AG08395 (cell line): Measurements from ENCODE around the gene ARSG.

ENCODE experiments used
- DNase-seq: peaks from one replicate; pipeline ENCODE4 v3.0.0; 2012; ENCODE audit warnings: mixed read lengths, low spot score

Gene ARSG

DNA sequence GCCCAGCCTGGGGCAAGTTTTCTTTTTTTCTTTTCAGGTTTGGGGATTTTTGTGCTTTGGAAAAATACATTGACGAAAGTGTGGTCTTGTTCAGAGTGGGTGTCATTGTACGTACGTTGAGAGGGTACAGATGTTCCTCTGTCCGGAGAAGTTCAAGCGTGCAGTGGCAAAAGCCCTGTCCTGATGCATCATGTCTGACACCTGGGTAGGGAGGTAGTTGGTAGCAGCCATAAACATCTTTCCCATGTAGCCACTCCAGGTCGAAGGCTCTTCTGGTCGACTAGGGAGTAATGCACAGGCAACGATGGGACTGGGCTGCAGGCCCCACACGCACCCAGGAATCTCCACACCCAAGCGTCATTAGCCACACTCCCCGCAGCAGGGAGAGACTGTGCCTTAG is 138.6 kb downstream of the ARSG start:
- DNase-seq: no peak

DNA sequence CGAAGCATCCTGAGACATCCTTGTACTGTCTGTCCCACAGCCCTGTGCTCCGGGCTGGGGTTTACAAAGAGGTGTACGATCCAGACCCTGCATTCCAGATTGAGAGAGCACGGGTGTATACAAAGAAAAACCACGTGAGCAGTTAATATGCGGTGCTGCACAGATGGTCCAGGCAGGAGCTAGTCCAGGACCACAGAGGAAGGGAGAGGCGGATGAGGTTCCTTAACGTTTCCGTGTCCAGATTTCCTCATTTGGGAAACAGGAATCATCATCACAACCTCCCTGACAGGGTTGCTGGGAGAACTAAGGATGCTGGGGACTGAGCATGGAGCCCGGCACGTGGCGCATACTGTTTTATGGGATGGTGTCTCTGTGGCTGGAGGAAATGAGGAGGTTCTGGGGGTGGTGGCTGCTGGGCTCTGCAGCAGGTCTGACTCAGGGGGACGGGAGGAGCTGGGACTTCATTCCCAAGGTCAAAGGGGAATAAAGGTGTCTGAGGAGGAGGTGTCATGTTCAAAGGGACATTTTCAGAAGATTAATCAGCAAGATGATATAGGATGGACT is 139.8 kb downstream of the ARSG start:
- DNase-seq: no peak

DNA sequence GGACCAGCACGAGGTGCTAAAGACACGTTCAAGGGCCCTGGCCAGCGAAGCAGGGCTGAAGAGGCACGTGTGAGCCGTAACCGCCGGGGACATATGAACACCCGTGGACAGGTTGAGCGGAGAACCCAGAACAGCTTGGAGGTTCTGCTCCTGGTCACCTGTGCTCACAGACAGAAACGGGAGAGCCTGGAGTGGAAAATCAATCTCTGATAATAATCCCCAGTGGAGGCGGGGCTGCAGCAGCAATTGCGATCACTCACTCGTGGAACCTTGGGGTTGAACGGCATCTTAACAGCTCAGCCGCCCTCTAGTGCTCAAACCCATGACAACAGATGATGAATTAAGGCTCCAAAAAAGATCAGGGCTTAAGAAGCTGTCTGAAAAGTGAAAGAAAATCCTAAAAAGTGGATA is 140.4 kb downstream of the ARSG start:
- peak; percentile 15 for DNase-seq

DNA sequence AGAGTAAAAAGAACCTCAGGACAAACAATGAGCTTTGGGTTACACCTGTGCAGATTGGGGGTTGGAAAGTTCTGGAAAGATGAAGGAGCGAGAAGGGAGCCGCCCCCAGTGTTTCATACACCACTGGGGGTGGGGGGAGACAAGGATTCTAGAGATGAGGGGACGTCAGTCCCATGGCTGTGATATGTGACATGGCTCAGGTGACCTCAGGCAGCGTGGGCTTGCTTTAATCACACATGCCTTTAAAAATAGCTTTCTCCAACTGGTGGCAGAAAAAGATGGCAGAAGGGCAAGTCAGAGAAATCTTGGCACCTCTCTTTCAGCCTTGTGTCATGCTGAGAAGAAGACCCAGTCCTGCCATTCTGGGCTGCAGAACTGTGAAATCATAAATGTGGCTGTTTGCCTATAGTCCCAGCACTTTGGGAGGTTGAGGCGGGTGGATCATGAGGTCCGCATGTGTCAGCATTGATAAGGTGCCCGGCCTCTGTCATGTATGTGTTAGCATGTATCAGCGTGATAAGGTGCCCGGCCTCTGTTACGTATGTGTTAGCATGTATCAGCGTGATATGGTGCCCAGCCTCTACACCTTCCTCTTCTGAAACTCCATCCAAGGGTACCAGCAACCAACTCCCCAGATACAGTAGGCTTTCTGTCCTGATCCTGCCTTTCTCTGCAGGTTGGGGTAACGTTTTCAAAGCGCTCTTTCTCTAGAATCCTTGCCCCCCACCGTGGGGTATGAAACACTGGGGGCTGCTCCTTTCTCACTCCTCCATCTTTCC is 141.0 kb downstream of the ARSG start:
- DNase-seq: no peak

DNA sequence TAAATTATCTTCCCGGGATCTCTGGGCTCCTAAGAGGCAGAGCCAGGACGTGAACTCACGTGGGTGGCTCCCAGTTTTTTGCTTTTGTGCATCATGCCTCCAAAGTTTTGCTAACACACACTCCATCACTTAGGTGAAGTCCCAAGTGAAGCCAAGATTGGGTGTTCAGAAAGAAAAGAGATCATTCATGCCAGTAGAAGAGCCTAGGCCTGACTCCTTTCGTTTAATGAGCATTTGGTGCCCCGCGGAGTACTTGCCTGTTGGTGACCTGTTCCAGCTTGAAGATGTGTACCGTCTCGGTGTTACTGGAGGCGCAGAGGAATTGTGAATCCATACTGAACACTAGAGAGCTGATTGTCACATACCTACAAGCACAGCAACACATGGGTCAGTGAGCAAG is 141.9 kb downstream of the ARSG start:
- no peak for DNase-seq

DNA sequence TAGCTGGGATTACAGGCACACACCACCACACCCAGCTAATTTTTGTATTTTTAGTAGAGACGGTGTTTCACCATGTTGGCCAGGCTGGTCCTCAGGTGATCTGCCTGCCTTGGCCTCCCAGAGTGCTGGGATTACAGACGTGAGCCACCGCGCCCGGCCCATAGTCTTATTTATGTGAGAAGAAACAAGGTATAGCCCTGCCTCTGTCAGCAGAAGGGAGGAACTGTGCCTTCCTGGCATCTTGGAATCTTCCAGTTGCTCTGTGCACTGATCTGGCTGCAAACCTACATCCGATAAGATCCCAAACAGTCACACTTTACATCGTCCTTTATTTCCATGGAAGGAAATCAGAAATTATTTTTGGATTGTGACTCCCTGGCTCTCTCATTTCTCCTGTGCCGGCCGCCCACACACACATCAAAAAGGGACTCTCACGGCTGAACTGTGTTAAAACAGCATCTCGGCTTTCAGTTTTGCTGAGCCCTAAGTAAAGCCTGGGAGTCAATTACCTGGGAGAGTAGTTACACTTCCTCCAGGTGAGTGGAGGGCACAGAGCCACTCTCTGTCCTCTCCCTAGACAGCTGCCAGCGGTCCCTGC is 142.7 kb downstream of the ARSG start:
- no peak for DNase-seq

DNA sequence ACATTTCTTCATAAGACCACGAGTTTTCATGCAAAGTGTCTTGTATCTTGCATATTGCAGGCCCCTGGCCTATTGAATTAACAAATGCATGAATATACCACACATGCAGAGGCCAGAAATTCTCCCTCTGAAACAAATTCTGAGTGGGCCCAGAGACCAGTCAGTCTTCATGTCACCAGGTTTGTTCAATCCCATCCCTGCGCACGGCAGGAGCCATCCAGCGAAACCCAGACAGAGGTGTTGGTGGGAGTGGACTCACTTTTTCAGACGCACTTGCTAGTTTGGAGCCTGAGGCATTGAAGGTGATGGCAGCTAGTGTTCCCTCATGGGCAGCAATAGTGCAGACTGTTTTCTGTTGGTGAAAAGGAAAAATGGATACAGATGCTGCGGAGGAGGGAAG is 144.1 kb downstream of the ARSG start:
- no peak for DNase-seq

DNA sequence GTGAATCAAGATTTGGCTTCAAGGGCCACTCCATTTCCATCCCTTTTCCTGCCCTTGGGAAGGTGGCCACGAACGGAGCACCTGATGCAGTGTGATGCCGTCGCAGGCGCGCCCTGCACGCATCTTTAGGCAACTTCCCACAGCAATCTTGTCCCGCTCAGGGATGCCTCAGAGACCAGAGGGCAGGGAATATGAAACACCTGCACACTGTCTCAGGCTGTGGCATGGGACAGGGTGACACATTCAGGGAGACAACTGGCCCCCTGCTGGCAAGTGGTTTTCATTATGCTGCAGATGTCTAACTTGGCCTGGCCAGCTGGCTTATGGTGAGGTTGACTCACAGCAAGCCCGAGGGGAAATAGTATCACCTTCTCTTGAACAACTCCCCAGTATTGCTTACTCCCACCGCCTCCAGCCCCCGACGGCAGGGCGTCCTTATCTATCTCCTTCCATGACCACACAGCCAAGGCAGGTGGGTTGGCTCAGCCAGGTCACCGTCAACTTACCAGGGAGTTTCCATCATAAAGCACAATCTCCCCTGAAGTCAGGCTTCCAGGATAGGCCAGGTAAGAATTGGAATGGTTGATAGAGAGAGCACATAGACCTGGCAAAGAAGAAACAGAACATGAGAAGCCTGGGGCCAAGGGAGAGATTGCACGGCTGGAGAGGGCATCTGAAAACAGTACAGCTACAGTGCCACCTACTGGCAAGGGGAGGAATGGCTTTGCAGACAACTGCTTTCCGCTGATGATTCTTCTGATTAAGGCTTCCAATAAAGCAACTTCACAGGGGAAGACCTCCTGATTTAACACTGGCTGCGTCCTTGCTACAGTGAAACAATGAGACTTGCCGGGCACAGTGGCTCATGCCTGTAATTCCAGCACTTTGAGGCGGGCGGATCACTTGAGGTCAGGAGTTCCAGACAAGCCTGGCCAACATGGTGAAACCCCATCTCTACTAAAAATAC is 144.9 kb downstream of the ARSG start:
- DNase-seq: peak; percentile 77

DNA sequence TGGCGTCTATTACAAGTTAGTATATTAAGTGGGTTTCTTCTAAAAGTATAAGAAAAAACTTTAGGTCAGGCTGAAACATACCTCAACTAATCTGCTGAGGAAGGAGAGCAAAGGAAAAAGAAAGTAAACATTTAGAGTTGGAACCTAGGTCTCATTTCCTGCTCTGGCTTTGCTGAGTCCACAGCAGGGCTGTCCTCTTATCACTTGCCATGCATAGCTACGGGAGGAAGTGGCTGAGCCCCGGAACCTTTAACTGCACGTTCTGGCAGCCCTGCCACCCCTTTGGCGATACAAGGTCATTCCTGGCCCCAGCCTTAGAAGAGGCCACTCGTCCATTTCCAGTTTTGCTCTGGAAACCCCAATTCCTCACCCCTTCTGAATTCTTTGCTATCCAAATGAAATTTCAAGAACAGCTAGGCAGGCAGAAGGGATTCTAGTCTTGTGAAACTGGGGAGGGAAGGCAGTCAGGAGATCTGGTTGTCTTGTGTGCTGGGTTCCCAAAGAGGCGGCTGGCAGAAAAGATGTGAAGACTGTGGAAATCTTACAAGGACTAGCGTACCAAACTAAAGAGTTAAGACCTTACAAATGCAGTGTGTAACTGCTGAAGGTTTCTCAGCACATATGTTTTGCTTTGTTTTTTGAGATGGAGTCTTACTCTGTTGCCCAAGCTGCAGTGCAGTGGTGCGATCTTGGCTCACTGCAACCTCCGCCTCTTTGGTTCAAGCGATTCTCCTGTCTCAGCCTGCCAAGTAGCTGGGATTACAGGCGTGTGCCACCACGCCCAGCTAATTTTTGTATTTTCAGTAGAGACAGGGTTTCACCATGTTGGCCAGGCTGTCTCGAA is 146.9 kb downstream of the ARSG start:
- peak; percentile 17 for DNase-seq

DNA sequence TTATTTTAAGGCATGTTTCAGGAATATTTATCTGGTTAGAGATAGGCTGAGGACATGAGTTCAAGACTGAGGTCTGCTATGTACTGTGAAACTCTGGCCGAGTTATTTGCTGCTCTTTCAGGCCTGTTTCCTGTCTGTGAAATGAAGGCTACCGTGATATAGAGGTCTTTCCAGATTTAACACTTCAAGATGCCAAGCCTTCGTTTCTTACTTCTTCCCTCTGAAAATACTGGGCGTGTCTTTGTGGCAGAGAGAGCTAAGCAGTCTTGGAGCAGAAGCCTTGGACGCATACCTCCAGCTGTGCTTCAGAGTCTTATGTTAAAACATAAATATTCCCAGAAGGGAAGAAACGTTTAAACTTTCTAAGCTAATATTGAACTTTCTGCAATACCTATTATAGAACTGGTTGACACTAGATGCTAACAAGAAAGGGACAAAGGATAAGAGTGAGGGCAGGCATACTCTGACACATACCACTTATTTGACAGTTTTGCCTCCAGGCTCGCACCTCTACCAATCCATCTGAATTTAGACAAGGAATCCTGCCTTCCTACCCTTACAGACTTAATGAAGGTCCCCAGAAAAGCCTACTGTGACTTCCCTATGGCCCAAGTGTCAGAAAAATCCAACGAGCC is 148.5 kb downstream of the ARSG start:
- no peak for DNase-seq

DNA sequence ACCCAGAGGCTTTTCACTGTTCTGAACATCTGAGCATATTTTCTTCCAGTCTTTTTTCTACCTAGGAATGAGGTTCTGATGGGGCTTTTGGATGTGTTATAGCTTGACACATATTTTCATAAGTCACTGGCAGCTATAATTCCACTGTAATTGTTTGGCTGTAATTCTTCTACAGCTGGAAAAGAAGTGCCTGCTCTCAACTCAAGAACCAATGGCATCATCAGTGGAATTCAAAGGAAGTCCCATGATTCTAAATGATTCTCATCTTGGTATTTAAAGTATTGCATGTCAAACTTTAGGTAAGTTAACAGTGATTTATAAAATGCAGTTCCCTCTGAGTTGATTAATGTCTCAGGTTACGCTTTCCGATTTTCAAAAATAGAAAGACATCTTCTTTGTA is 149.2 kb downstream of the ARSG start:
- DNase-seq: no peak

DNA sequence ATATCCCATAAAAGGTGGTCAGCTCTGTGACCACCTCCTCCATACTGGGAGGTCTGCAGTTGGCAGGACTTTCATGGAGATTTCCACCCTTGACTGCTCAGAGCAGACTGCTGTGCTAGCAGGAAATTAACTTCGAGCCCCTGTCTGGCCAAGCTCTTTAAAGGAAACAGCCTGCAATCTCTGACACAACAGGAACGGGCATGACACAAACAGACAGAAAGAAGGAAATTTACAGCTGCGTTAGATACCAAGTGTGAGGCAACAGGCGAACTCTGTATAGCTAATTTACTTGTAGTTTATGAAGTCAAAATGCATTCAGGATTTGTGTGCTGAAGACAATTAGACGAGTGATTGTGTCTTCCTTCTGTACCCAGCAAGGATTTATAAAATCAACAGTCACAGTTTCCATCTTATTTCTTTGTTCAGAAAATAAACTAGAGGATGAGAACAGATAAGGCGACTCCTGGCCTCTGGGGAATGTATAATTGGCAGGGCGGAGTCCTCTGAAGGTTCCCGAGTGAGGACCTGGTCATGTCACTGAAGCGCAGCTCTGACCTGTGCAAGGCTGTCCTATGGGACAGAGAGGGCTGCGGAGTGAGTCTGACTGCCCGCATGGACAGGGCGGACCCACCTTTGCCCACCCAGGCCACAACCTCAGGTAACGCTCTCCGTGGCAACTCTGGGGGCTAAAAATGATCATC is 149.9 kb downstream of the ARSG start:
- no peak for DNase-seq

DNA sequence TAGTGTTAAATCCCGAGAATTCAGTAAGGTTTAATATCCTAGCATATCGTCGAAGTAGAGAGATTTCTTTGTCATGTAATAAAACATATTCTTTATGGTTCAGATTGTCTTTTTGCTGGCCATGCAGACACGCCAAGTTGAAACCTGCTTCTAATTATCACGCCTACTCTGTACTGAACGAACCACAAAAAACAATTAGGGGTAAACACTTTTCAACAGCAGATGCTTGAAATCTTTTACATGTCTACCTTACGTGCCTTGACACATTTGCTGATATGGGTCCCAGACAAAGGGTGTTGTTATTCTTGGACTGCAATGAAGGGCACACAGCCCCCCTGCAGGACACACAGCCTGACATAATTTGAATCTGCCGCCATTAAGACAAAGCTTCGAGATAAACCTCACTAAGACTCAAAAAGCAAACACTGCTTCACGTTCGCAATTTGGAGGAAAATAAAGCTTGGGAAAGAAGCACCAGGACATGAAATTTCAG is 152.7 kb downstream of the ARSG start:
- DNase-seq: no peak

DNA sequence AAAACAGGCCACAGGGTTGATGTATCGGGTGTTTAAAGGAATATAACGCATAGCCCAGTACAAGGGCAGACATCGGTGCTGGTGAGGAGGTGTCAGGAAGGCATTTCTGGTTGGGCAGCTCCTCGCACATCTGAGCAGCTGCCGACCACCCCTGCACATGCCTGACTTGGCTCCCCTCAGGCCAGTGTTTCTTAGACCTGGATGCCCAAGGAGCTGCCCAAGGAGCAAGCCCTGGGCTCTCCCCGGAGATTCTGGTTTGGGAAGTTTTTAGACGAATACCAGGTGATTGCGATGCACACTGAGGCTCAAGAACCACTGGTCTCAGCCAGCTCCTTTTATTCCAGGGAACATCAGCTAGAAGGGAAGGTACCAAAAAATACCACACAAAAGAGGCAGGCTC is 154.4 kb downstream of the ARSG start:
- DNase-seq: no peak

DNA sequence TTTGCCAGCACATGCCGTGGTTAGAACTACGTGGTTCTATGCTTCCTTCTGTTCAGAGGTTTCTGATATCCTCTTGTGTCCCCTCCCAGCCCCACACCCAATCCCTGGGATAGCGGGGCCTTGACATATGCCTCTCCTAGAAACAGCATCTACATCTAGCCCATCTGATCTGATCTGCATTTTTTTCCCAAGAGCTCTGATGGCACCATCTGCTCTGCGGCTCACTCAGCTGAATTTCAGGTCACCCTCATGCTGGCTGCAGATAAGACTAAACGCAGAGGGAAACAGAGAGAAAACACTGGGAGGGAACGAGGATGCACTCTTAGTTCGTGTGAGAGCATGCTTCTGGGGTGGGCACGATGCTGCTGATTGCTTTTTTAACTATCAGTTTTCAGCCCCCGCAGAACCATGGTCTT is 155.3 kb downstream of the ARSG start:
- no peak for DNase-seq

DNA sequence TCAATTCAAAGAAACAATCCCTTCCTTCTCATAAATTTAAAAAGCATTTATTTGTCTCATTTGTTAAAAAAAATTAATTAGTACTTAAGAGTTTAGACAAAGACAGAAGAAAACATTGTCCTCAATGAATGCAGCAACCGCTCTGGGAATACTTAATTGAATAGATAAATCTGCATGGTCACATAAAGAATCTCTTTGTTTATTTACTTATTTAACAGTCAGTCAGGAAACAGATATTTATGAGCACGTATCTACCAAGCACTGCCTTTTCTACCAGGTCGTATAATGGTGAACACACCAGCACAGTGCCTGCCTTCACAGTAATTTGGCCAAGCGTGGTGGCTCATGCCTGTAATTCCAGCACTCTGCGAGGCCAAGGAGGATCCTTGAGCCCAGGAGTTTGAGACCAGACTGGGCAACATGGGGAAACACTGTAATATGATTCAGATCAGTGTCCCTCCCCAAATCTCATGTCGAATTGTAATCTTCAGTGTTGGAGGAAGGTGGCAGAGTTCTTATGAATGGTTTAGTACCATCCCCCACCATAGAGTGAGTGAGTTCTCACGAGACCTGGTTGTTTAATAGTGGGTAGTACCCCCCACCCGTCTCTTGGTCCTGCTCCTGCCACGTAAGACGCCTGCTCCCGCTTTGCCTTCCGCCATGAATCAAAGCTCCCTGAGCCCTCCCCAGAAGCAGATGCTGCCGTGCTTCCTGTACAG is 157.9 kb downstream of the ARSG start:
- no peak for DNase-seq

DNA sequence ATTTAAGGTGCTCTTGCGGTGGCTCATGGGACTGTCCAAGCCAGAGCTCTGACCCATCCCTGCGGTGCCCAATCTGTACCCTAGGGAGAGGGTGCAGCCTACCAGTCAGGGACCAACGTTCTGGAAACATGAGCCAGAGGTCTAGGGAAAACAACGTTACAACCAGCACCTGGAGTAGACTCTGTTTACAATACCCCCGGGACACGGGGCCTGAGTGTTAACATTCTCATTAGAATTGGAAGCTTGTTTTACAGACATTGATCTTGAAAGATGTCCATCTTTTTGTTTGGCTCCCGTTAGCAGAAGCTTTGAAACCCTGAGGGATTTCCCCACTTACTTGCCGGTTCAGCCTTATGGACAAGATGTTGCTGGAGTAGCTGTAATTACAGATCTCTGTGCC is 159.1 kb downstream of the ARSG start:
- DNase-seq: no peak

DNA sequence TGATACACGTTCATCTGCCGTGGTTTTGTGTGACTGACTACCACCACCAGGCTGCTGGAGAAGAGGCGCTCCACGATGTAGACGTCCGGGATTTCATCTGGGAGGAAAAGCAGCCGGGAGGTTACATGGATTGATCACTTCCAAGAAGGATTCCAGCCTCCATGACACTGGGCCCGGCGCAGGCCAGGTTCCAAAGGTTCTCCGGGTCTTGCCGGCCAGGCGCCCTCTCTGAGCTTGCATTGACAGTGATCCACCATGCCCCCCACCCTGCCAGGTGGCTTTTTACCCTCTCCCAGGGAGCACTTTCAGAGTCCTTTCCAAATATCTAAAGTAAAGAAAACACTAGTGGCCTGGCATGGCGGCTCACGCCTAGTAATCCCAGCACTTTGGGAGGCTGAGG is 159.5 kb downstream of the ARSG start:
- no peak for DNase-seq

DNA sequence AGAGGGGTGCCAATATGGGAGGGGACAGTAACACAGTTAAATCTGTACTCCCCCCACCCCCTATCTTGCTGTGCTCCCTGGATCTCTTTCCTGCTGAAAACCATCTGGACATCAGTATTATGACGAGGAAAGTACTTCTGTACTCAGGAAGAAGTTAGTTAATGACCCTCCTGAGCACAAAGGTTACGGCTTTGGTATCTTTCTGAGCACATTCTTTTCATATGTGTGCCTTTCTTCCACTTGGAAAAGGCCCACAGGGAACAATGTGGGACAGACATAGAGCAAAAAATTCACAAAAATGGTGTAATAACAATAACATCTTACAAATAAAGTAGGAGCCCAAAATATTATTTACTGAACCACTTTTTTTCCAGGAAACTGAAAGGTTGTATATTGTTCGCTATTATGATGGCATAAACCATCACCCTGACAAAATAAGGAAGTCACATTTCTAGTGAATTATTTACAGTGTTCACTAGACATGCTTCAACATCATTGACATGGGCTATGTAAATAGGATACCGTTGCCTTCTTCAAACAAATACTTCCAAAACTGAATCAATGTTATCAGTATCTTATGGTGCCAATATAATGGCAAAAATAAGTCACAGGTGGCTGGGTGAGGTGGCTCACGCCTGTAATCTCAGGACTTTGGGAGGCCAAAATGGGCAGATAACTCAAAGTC is 160.5 kb downstream of the ARSG start:
- DNase-seq: no peak
